ENCODE results near the gene BFSP2.
A peak's percentile ranks its signal among the peaks of the same experiment; 100 is the strongest.

BFSP2 gene

DNA sequence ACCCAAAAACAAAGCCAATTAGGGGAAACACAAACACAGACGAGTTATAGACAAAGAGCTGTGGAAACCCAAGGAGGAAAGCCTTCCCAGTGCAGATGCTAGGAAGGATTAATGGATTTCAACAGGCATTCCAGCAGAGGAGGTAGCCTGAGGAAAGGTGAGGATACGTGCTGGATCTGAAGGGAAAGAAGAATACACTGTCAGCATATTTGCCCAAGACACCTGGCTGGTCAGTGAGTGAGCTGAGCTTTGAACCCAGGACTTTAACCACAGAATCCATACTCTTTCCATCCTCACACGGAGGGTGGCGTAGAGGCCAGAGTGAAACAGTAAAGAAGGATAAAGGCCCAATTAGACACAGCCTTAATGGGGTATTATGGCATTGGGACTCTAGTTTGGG is 9.1 kb upstream of the BFSP2 start:
- Histone ChIP-seq H3F3A (ENCODE audit: low read depth) (no peaks in the 10 kb centered on the region), H3K4me3 (ENCODE audit: low read length, poor library complexity, severe bottlenecking) (no peak overlapping the region), H2AFZ (ENCODE audit: low read length) (no peak overlapping the region), H3K9me2 (replicated peaks; ENCODE audit: low read depth, low read length) (no peaks in the 10 kb centered on the region), H3K79me2 (ENCODE audit: insufficient read depth, low read length) (no peaks in the 10 kb centered on the region), H3K4me2 (ENCODE audit: low read depth, low read length, poor library complexity, severe bottlenecking) (no peak overlapping the region), H3K27me3 (ENCODE audit: insufficient read depth, low read length, poor library complexity, severe bottlenecking) (no peaks in the 10 kb centered on the region), H3K36me3 (ENCODE audit: insufficient read depth, low read length) (no peaks in the 10 kb centered on the region), H3K4me1 (ENCODE audit: insufficient read depth, low read length, poor library complexity, severe bottlenecking) (peaks cover 7% of the 10 kb centered on the region), H3K9me3 (ENCODE audit: insufficient read depth, low read depth, low read length) (no peaks in the 10 kb centered on the region), H3K9ac (ENCODE audit: low read depth, low read length, poor library complexity, severe bottlenecking) (no peak overlapping the region), H4K20me1 (ENCODE audit: insufficient read depth, low read length, poor library complexity, severe bottlenecking) (no peaks in the 10 kb centered on the region)
- TF ChIP-seq, protein P1, sequence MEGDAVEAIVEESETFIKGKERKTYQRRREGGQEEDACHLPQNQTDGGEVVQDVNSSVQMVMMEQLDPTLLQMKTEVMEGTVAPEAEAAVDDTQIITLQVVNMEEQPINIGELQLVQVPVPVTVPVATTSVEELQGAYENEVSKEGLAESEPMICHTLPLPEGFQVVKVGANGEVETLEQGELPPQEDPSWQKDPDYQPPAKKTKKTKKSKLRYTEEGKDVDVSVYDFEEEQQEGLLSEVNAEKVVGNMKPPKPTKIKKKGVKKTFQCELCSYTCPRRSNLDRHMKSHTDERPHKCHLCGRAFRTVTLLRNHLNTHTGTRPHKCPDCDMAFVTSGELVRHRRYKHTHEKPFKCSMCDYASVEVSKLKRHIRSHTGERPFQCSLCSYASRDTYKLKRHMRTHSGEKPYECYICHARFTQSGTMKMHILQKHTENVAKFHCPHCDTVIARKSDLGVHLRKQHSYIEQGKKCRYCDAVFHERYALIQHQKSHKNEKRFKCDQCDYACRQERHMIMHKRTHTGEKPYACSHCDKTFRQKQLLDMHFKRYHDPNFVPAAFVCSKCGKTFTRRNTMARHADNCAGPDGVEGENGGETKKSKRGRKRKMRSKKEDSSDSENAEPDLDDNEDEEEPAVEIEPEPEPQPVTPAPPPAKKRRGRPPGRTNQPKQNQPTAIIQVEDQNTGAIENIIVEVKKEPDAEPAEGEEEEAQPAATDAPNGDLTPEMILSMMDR (conservative IDR thresholded peaks at IDR 0.05; ENCODE audit: low read length) = no peak
- TF ChIP-seq EZH2phosphoT487 (IDR thresholded peaks at IDR 0.05; ENCODE audit: borderline replicate concordance) = no peak

DNA sequence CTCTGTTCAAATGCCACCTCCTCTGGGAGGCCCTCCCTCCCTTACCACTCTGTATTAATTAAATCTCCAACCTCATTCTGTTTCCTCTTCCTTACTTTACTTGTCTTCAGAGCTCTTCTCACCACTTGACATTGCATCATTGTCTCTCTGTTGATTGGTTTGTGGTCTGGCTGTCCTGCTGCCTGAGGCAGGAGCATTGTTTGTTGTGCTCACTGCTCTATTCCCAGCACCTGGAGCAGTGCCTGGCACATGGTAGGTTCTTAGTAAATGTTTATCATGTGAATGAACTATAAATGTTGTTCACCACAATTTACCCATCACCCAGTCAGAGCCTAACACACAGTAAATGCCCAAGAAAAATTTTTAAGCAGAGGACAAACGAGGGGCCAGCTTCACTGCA is 6.7 kb upstream of the BFSP2 start:
- H3K36me3 ChIP-seq (ENCODE audit: insufficient read depth, low read length) = no peaks in the 10 kb centered on the region
- peaks cover 7% of the 10 kb centered on the region for H3K4me1 ChIP-seq (ENCODE audit: insufficient read depth, low read length, poor library complexity, severe bottlenecking)
- H3K4me3 ChIP-seq (ENCODE audit: low read length, poor library complexity, severe bottlenecking) = no peak overlapping the region
- no peak overlapping the region for H3K4me2 ChIP-seq (ENCODE audit: low read depth, low read length, poor library complexity, severe bottlenecking)
- TF ChIP-seq, protein P1 (conservative IDR thresholded peaks at IDR 0.05; ENCODE audit: low read length) = no peak
- no peak for TF ChIP-seq EZH2phosphoT487 (IDR thresholded peaks at IDR 0.05; ENCODE audit: borderline replicate concordance)
- H3K27me3 ChIP-seq (ENCODE audit: insufficient read depth, low read length, poor library complexity, severe bottlenecking) = no peaks in the 10 kb centered on the region
- H3K9ac ChIP-seq (ENCODE audit: low read depth, low read length, poor library complexity, severe bottlenecking) = no peak overlapping the region
- H3F3A ChIP-seq (ENCODE audit: low read depth) = no peaks in the 10 kb centered on the region
- H3K9me2 ChIP-seq (replicated peaks; ENCODE audit: low read depth, low read length) = no peaks in the 10 kb centered on the region
- no peaks in the 10 kb centered on the region for H4K20me1 ChIP-seq (ENCODE audit: insufficient read depth, low read length, poor library complexity, severe bottlenecking)
- H3K9me3 ChIP-seq (ENCODE audit: insufficient read depth, low read depth, low read length) = no peaks in the 10 kb centered on the region
- no peaks in the 10 kb centered on the region for H3K79me2 ChIP-seq (ENCODE audit: insufficient read depth, low read length)
- 0 out of 2 replicates have a peak overlapping the region, but pooled peaks have one; percentile 8 for H2AFZ ChIP-seq (ENCODE audit: low read length)

DNA sequence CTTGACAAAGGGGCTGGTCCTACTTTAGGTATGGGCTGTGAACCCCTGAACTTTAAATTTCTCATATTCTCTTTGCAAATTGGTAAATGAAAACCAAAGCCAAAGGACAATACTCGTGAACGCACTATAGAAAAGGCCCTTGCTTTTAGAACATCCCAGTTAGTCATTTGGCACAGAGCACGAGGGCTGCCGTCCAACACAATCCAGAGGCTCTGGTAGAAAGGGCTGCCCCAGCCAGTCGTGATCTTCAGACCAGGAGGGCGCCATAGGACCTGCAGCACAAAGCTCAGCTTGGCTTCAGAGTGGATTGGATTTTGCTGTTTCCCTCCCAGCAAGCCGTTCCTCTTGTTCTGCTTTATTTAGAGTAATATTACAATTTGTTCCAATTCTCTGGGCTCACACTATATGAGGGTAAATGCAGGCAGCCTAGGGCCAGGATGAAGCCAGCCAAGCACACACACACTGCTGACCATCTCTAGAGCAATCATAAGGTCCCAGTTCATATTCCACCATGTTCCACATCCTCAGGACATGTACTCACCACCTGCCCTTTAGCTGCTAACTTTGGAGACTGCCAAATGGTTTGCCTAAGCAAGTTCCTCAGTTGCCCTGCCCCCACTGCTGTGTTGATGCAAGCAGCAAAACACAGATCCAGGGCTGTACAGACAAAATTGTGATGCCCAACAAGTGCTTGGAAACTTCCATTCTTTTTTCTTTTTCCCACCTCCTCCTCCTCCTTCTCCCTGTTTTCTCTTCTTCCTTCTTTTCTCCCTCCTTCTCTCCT is 6.0 kb upstream of the BFSP2 start:
- H3K9me2 ChIP-seq (replicated peaks; ENCODE audit: low read depth, low read length) = no peaks in the 10 kb centered on the region
- no peaks in the 10 kb centered on the region for H3K36me3 ChIP-seq (ENCODE audit: insufficient read depth, low read length)
- no peaks in the 10 kb centered on the region for H3K9me3 ChIP-seq (ENCODE audit: insufficient read depth, low read depth, low read length)
- H3K4me1 ChIP-seq (ENCODE audit: insufficient read depth, low read length, poor library complexity, severe bottlenecking) = peaks cover 7% of the 10 kb centered on the region
- H4K20me1 ChIP-seq (ENCODE audit: insufficient read depth, low read length, poor library complexity, severe bottlenecking) = no peaks in the 10 kb centered on the region
- no peak overlapping the region for H3K4me3 ChIP-seq (ENCODE audit: low read length, poor library complexity, severe bottlenecking)
- TF ChIP-seq, protein P1 (conservative IDR thresholded peaks at IDR 0.05; ENCODE audit: low read length) = no peak
- TF ChIP-seq EZH2phosphoT487 (IDR thresholded peaks at IDR 0.05; ENCODE audit: borderline replicate concordance) = no peak
- H3K9ac ChIP-seq (ENCODE audit: low read depth, low read length, poor library complexity, severe bottlenecking) = no peak overlapping the region
- no peaks in the 10 kb centered on the region for H3K27me3 ChIP-seq (ENCODE audit: insufficient read depth, low read length, poor library complexity, severe bottlenecking)
- H3K4me2 ChIP-seq (ENCODE audit: low read depth, low read length, poor library complexity, severe bottlenecking) = no peak overlapping the region
- no peak overlapping the region for H2AFZ ChIP-seq (ENCODE audit: low read length)
- no peaks in the 10 kb centered on the region for H3K79me2 ChIP-seq (ENCODE audit: insufficient read depth, low read length)
- no peaks in the 10 kb centered on the region for H3F3A ChIP-seq (ENCODE audit: low read depth)
